ENCODE data around the gene TBC1D5. TPM values are rescaled to one million over a fixed set of nuclear protein-coding genes. Genes with fewer than 3 reads are reported as not detected.

Gene TBC1D5
- total and polyA plus RNA-seq, 2 of the 4 experiments (the other 2 are of a cell fraction), result 16.4 to 57.0 TPM

- H3K9ac ChIP-seq (ENCODE audit: low read depth, low read length), result no peak overlapping the region
- no peaks in the 10 kb centered on the region for H3K36me3 ChIP-seq (ENCODE audit: control insufficient read depth, insufficient read depth, low read length)
- TF ChIP-seq FOS (IDR thresholded peaks at IDR 0.05; ENCODE audit: low read depth, low read length) (no peak), MXI1 (IDR thresholded peaks at IDR 0.05; ENCODE audit: borderline replicate concordance, low read depth, low read length) (no peak), RFX5 (IDR thresholded peaks at IDR 0.05; ENCODE audit: low read depth, low read length) (no peak), RCOR1 (IDR thresholded peaks at IDR 0.05; ENCODE audit: insufficient replicate concordance, low read length) (no peak), CHD1 (IDR thresholded peaks at IDR 0.05; ENCODE audit: low read depth, low read length) (no peak), POLR2A (IDR thresholded peaks at IDR 0.05; ENCODE audit: low read depth, low read length) (no peak), SMC3 (IDR thresholded peaks at IDR 0.05; ENCODE audit: low read depth, low read length) (no peak), MAZ (IDR thresholded peaks at IDR 0.05; ENCODE audit: borderline replicate concordance, low read depth, low read length) (no peak), MAFK (IDR thresholded peaks at IDR 0.05; ENCODE audit: low read depth, low read length) (no peak)
- H3K4ac ChIP-seq (ENCODE audit: low read depth, low read length), result no peak overlapping the region
- no peak overlapping the region for H2BK20ac ChIP-seq (ENCODE audit: low read depth, low read length)
- H4K8ac ChIP-seq (ENCODE audit: low read depth in 2 of 2, low read length in 2 of 2), result no peak overlapping the region
- H3K56ac ChIP-seq (ENCODE audit: extremely low read depth, insufficient read depth, low read length), result no peak overlapping the region
- POLR2A ChIA-PET (ENCODE audit: unreplicated experiment), result no interaction called here
- DNase-seq (no peak), ATAC-seq (ENCODE audit: low read depth) (no peak)
- no peak overlapping the region for H2BK120ac ChIP-seq (ENCODE audit: low read depth, low read length)
- H2AFZ ChIP-seq (replicated peaks; ENCODE audit: low read length, poor library complexity), result no peak overlapping the region
- H3K14ac ChIP-seq (replicated peaks; ENCODE audit: low read depth, low read length), result no peak overlapping the region
- H3K27me3 ChIP-seq (ENCODE audit: control insufficient read depth, insufficient read depth, low read length), result no peaks in the 10 kb centered on the region
- no peak overlapping the region for H4K5ac ChIP-seq (ENCODE audit: low read depth, low read length)
- dilution Hi-C loops (cut with HindIII; ENCODE audit: low sequenced_read_pairs, unreplicated experiment), result no loop called here
- in situ Hi-C loops (cut with MboI; ENCODE audit: low sequenced_read_pairs), result no loop called here
- H4K91ac ChIP-seq (ENCODE audit: insufficient read depth, low read depth, low read length), result no peak overlapping the region
- H3K18ac ChIP-seq (ENCODE audit: low read depth, low read length), result no peak overlapping the region
- no peak overlapping the region for H3K23ac ChIP-seq (ENCODE audit: low read depth, low read length)
- no TSS peak for BruUV-seq (replicated peaks)
- H3K4me3 ChIP-seq (ENCODE audit: insufficient read depth, low read depth, low read length), result no peak overlapping the region
- intact Hi-C loops (cut with micrococcal nuclease), result no loop called here
- no peaks in the 10 kb centered on the region for H3K9me3 ChIP-seq (ENCODE audit: control insufficient read depth, insufficient read depth, low read length)
- H3K79me1 ChIP-seq (ENCODE audit: low read depth in 1 of 2, low read length in 2 of 2), result peaks cover 0 to 3% of the 10 kb centered on the region in 2 experiments; a peak in 1 of 4 replicates
- no peak overlapping the region for H2AK9ac ChIP-seq (replicated peaks; ENCODE audit: low read depth, low read length, poor library complexity)
- H3K27ac ChIP-seq (ENCODE audit: insufficient read depth, low read length), result no peak overlapping the region
- no peak overlapping the region for H3K4me2 ChIP-seq (ENCODE audit: low read depth, low read length)
- H3K4me1 ChIP-seq (ENCODE audit: control insufficient read depth, insufficient read depth, low read length), result no peaks in the 10 kb centered on the region
- H4K20me1 ChIP-seq (ENCODE audit: insufficient read depth, low read length), result no peaks in the 10 kb centered on the region
- no peak overlapping the region for H2AK5ac ChIP-seq (ENCODE audit: low read depth, low read length)
- H2BK5ac ChIP-seq (ENCODE audit: low read depth, low read length, poor library complexity, severe bottlenecking), result no peak overlapping the region
- CTCF ChIA-PET, result no interaction called here
- WGBS, 2 experiments (ENCODE audit: extremely low coverage in 2 of 2, insufficient read length in 1 of 2), result no CpG with 5 or more reads among the region's 1 CpG
- H2BK15ac ChIP-seq (ENCODE audit: low read depth, low read length), result no peak overlapping the region
- H3K9me1 ChIP-seq (ENCODE audit: insufficient read depth, low read length), result no peaks in the 10 kb centered on the region
Measured at GRCh38 chr3:17656264-17656663, 86.2 kb downstream of the TBC1D5 start.

All from IMR-90 (cell line).